Stimulated activated CD4-positive, alpha-beta T cell treated with anti-CD3 and anti-CD28 coated beads, TNF-alpha, amount 100 ng/mL, for 48 hours (primary cell): ENCODE data around the gene TEAD1.

Experiments used
- DNase-seq, 3 donors: peaks; one replicate each; pipeline ENCODE4 v3.0.0-alpha.2; 2020; ENCODE audit warnings: low read depth in 3 of 3

Gene TEAD1

DNA sequence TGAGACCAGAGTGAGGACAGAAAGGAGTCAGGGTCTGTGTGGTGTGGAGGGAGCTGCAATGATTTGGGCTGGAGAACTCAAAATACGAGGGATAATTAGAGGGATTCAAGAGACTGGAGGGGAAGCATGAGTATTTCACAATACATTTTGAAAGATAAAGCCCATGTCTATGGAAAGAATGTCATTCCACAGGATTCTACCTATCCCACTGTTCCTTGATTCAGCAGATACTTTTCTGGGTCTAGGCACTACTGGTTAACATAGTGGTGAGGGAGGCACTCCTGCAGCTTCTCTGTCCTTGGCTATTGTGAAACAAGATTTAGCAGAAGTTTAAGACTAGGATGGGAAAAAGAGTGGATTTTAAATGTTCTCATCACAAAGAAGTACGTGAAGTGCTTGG is 262.0 kb downstream of the TEAD1 start:
- no peak for DNase-seq

DNA sequence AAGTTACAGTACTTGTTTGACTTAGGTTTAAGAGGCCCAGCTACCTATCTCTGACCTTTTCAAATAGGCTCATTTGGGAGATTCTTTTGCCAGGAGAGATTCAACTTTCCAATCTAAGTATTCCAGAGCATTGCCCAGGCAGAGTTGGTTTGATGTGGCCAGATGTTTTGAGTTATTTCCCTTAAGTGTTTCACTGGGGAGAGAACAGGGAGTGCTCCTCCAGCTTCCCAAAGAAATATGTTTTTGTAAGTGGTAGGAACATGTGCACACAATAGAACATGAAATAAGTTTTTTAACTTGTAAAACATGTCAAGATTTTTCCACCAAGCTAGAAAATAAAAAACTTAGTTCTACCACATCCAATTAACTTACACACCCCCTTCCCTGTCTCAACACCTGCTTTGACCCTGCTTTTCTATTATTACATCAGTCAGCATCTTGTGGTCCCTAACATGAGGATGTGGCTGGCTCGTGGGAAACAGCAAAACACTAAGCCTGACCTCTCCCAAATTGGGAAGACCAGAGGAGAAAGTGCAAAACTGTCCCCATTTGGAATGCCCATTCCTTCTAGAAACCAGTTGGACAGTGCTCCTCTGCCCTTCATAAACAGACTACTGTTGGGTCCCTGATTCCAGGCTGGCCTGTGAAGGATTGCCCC is 264.5 kb downstream of the TEAD1 start:
- no peak for DNase-seq

DNA sequence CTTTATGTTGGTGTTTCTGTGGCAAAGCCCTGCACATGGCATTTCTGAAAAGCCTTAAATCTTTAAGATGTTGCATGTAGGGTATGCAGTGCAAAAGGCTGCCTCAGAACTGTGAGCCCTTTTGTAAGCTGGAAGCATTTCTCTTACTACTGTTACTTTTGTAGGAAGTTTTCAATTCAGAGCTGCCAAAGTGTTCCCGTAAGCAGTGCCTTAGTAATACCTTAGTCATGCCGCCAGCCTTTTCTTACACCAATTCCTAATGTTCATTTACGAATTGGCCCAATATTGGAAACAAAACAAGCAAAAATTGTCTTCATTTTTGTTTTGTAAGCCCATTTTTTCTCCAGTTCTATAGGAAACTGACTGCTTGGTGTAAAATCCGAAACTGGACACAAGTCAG is 267.4 kb downstream of the TEAD1 start:
- DNase-seq, result no peak

DNA sequence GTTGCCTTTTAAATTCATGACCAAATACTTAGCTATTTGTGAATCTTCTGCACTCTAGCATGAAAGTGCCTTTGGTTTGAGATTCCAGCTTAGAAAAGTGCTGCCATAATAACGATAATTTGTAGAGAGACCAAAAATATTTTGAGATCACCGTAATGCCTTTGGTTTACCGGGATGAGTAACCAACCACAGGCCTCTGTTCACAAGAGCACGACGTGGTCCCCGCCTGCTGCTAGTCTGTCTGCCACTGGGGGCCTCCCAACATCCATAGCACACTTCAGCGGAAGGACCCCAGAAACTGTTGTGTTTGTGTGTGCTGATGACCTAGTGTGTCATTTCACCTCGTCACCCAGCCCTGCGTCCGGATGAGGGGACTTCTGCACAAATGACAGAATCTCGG is 267.9 kb downstream of the TEAD1 start:
- no peak for DNase-seq

DNA sequence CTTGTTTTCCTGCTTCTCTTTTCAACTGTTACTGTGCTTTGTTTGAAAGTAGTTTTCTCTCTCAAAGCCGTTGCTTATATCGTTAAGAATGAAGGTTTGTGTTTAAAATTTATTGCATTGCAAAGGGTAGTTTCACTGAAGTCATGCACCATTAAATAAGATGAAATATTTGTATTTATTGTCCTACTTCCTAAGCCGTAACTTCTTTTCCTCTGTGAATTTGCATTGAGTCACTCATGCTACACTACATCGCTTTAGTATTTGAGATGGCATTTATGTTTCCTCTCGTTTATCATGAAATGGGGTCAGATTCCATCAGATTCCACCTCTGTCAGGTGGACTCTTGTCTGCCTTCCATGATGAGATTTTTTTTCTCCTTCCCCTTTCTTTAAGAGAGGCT is 269.1 kb downstream of the TEAD1 start:
- DNase-seq, result no peak

DNA sequence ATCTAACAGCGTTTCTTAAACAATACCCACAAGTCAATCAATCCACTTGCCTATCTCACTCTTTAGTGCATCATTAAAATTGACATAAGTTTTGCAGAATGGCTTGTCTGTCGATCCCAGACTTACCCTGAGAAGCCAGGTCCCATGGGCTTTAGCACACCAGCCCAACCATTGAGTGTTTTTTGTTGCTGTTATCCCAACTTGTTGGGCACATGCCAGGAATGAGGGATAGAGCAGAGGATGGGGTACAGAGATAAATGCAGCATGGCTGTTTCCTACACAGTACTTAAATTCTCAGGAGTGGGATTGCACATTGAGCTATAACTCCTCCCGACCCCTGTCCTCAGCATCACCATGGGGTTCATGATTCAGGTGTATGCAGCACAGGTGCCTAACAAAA is 270.7 kb downstream of the TEAD1 start:
- no peak for DNase-seq

DNA sequence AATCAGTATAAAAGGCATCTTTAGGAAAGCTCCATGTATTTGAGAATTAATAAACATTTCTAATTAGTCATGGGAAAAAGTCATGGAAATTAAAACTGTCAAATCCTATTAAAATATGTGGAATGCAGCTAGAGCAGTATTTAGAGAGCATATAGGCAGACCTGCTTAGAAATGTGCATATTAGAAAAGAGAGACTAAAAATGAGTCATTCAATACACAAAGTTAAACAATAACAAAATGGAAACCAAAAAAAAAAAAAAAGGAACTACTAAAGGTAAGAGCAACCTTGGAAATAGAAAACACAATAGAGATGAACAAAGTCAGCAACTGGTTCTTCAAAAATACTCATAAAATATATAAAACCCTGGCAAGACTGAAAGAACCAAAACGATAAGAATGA is 275.2 kb downstream of the TEAD1 start:
- DNase-seq, result no peak

DNA sequence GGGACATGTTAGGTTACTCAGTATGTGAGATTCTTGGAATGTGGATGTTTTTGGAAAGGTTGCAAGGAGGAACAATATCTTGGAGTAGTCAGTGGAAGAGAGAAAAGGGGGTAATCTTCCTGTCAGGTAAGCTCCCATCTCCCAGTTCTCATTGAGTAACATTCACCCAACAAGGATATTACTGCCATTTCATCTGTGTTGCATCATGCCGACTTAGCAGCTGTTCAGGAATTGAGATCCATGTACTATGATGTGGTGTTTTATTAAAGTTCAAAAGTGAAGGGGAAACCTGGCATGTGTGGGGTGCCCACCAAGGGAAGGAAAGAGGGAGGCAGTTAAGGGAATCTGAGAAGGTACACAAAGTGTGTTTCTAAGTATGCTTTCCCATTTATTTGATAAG is 276.4 kb downstream of the TEAD1 start:
- DNase-seq, result no peak

DNA sequence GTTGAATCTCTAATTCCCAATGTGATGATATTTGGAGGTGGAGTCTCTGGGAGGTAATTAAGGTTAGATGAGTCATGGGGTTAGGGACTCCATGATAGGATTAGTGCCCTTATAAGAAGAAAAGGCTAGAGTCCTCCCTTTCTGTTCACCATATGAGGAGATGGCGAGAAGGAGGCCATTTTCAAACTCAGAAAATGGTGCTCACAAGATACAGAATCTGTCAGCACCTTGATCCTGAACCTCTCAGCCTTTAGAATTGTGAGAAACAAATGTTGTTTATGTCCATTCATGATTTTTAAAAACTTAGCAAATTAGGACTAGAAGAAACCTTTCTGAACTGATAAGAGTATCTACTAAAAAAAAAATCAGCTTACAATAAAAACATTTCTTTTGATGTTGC is 277.2 kb downstream of the TEAD1 start:
- DNase-seq, result no peak

DNA sequence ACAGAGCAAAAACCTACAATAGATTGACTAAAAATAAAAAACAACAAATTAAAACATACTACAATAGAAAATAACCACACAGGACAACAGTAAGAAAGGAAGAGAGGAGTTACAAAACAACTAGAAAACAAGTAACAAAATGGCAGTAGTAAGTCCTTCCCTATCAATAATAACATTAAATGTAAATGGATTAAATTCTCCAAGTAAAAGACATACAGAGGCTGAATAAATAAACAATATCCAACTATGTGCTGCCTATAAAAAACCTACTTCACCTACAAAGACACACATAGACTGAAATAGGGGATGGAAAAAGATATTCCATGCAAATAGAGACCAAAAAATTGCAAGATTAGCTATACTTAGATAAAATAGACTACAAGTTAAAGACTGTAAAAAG is 277.9 kb downstream of the TEAD1 start:
- no peak for DNase-seq

DNA sequence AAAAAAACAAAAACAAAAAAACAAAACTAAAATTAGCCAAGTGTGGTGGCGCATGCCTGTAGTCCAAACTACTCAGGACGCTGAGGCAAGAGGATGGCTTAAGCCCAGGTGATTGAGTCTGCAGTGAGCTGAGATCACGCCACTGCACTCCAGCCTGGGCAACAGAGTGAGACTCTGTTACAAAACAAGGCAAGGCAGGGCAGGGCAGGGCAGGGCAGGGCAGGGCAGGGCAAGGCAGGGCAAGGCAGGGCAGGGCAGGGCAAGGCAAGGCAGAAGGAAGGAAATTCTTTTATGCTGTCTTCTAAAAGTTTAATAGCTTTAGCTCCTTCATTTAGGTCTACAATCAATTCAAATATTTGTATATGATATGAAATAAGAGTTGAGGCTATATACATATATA is 284.8 kb downstream of the TEAD1 start:
- DNase-seq, result no peak

DNA sequence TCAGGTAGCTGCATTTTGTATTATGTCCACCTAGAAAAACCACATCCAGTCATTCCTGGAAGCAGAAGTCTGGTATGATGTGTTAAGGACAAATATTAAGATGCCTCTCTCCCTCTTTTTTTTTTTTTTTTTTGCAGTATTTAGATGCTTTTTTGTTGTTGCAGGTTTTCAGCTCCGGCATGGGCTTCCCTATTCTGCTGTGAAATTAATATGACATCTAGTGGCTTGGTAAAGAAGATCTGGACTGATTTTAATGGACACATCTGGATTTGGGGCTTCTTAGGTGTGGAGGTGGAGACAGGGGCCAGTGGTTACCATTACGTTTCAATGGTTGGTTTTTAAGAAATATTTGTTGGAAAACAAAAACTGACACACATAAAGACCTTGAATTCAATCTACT is 287.4 kb downstream of the TEAD1 start:
- no peak for DNase-seq

DNA sequence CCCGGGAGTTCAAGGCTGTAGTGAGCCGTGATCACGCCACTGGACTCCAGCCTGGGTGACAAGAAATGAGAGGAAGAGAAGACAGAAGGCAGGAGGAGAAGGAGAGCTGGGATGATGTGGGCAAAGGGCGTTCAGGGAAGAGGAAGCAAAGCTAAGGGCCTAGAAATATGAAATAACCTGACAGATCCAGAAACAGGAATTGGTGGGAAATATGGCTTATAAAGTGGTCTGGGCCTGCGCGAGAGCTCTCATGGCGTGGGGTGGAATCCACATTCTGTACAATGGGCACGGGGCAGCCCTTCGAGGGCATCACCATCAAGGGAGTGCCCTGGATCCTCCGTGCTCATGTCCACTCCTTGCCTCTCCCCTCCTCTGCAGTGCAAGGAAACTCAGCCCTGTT is 288.1 kb downstream of the TEAD1 start:
- DNase-seq, result no peak

DNA sequence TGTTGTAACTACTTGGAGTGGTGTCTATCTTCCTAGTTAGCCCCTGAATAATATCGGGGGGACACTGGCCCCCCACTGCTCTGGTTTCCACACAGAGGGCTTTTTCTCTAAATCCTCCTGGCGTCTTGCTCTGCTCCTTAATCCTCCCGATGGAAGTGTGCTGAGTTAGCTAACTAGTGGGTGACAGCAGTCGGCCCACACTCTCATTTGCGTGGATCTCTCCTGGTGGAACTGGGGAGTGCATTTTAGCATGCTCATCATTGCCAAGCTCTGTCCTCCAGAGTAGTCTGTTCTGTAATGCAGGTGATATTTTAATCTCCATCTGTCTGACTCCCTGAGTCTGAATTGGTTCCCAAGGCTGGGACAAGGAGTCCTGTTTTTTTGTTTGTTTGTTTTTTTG is 288.8 kb downstream of the TEAD1 start:
- no peak for DNase-seq

DNA sequence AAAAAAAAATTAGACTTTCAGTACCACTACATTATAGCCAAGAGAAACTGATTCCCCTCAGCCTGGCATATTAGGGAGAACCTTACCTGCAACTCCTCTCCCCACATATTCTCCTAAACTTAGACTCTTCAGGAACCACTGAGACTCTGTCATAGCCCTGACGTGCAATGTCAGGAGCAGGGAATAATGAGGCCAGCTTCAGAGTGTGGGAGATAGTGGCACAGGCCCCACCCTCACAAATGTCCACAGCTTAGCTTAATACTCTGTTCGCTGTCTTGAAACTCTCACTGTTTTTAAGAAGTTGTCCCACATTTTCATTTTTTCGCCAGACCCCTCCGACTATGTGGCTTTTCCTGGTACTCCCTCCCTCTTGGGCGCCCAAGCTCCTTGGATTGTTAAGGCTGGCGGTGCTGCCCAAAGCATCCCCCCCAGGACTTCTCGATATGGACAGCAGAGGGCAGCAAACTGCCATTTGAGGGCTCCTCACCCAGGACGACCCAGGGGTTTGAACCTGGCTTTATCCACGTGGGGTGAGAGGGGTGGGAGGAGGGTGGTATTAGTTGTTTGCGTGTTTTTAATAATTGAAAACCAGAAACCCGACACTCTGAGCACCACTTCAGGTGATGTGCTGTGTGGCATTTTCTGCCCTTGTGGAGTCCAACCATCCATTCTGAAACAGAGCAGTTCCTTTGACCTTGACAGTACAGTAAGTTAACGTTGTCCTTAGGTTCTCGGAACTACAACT is 289.7 kb downstream of the TEAD1 start:
- DNase-seq, result peak; percentile 37 to 50 (median 42)

DNA sequence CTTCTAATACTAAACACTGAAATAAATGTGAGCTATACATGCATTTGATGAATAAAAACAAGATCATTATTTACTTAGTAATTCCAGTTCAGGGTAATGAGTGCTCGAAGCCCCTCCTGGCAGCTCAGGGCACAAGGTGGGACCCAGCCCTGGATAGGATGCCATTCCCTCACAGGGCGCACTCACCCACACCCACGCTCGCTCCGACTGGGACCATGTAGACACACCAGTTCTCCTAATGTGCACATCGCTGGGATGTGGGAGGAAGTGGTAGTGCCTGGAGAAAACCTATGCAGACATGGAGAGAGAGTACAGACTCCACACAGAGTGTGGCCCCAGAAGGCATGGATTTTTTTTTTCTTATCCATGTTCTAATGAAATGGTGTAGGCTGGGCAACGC is 290.4 kb downstream of the TEAD1 start:
- DNase-seq, result no peak

DNA sequence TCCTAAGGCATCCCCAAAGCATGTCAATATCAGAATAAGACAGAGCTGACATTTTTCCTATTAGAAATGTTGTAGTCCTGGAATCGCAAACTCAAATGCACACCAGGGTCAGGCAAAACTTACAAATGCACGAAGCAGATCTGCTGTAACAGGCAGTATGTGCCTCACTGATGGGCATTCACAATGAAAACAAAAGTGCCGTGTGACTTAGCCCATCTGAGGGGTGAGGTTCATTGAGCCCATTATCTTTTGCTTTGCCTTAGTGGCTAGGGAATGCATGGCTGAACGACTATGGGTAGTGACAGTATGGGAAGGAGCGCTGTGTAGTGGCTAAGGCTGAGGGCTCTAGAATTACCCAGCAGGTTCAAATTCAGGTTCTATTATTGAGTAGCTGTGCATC is 291.8 kb downstream of the TEAD1 start:
- no peak for DNase-seq

DNA sequence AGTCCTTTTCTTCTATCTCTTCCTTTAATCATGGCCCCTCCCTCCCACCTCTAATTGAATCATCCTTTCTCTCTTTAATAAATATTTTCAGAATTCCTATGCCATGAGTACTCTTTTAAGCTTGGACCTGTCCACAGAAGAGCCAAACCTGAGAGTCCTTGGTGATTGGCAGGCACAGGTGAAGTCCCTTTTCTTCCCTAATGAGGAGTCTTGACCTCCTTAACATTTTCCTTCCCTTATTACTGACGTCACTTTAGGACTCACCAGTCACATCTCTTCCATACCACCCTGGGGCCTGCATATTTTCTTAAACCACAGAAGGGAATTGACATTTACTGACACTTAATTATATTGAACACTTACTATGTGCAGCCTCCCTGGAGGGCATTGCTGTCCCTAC is 293.9 kb downstream of the TEAD1 start:
- no peak for DNase-seq

DNA sequence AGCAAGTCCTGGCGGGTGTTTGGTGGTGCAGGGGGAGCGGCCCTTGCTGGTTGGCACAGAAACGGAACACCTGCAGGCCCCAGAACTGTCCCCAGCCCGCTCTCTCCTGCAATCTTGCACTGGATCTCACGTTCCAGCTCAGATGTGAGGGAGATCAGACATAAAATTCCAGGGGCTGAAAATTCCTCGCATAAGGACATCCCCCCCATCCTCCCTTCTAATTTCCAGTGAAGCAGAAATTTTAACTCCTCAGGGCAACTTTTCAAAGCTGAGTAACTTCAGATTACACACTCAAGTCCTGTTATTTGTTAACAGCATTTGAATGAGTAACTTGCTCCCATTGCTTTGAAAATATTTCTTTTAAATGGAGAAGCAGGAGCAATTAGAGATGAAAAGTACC is 294.6 kb downstream of the TEAD1 start:
- no peak for DNase-seq

DNA sequence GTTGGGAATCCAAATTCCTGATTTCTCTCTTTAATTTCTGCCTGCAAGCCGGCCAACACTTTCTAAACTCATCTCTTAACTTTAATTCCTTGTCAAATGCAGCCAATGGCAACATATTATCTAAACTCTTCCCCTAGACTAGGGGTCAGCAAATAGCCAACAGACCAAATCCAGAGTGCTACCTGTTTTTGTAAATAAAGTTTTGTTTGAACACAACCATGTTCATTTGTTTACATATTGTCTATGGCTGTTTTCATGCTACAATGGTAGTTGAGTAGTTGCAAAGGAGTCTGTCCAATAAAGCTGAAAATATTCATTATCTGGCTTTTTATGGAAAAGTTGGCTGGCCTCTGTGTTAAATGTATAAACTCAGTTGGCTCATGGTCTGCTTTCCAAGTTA is 297.7 kb downstream of the TEAD1 start:
- no peak for DNase-seq

DNA sequence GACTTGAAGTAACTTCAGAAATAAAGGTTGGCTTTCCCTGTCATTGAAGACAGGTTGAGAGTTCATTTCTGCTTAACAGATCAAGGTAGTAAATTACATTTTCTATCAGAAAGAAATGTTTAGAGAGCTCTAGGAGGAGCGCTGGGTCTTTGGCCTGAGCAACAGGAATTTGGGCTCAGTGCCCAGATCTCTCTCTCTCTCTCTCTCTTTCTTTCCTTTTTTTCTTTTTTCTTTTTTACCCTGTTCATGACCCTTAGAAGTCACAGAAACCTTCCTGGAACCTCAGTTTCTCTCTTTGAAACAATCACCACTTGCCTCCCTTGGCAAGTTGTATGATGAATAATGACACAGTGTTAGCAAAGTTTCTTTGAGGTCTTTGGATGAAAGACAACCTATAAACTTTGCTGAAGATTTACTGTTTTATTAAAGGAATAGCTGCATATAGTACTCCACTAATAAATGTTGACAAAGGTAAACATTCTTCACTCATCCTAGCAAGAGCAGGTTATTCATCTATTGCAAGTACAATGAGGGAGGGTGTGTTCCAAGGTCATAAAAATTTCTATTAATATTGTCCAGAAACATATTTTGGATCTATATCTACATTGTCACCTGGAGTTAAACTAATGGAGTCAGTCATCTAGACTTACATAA is 299.4 kb downstream of the TEAD1 start:
- DNase-seq, result no peak

DNA sequence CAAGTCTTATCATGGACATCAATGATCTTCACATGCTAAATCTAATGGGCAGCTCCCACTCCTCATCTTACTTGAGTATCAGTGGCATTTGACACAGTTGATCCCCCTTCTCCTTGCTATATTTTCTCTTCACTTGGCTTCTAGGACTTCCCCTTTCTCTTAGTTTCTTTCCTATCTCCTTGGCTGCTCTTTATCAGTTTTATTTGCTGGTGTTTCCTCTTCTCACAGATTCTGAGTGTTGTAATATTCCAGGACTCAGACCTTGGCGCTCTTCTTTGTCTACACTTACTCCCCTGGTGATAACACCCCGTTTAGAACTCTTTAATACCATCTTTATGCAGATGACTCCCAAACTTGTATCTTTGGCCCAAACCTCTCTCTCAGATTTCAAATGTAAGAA is 301.0 kb downstream of the TEAD1 start:
- DNase-seq, result no peak

DNA sequence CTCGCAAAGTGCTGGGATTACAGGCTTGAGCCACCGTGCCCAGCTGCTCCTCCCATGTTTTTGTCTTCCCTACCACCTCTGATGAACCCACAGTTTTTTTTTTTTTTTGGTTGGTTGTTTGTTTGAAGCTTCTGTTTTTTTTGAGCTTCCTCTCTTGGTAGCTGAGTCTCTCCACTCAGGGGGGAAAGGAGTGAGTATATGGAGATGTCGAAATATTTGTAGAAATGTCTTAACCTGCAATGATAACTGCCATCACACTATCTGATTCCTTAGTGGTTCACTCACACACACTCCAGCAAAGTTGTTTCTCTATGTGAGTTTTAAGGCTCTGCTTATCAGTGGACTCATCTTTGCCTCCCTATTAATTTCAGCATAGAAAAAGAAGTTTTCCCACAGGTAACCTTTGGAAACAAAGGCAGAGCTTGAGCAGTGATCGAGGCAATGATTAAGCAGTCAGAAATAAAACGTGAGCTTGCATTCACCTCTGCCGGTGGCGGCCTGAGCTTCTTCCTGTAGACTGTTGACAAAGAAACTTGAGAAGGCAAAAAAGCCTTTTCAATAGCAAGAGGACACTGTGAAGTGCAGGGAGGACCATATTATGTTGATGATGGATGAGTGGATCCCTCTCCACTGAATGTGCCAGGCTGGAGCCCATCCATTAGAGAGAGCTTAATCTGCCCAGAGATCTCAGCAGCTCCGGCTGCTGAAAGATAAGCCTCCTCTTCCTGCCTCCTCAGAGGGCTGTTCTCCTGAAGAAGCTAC is 305.9 kb downstream of the TEAD1 start:
- no peak for DNase-seq
